Measurements from ENCODE around the gene WDTC1. TPM values are rescaled to one million over a fixed set of nuclear protein-coding genes. Genes with fewer than 3 reads are reported as not detected.
"Not testable (repeated sequence)": the region's sequence is repeated elsewhere in the genome, so short reads cannot be mapped to it uniquely, and the experiment has no call there.

The WDTC1 gene
- total RNA-seq, 2 donors from 2014 or later = 30.2 to 33.9 TPM

- ATAC-seq = no peak
- Mint-ChIP-seq H3K27me3 (no peaks in the 10 kb centered on the region), H3K4me3 (no peak overlapping the region), H3K9me3 (no peaks in the 10 kb centered on the region), H3K36me3 (no peaks in the 10 kb centered on the region), H3K27ac (no peak overlapping the region), H3K4me1 (ENCODE audit: low read depth in 2 of 2) (peaks cover 11 to 13% of the 10 kb centered on the region in 2 donors)
- DNase-seq (ENCODE audit: low spot score) = no peak
Measured at GRCh38 chr1:27274204-27274603, 39.8 kb downstream of the WDTC1 start.

- no peak overlapping the region for H3K27ac Mint-ChIP-seq
- H3K36me3 Mint-ChIP-seq = no peaks in the 10 kb centered on the region
Measured at GRCh38 chr1:27275696-27276095, 41.3 kb downstream of the WDTC1 start.

GRCh38 chr1:27284425-27285273 is 50.2 kb downstream of the WDTC1 start:
- no peak overlapping the region for H3K4me3 Mint-ChIP-seq
- no peaks in the 10 kb centered on the region for H3K36me3 Mint-ChIP-seq
- H3K27ac Mint-ChIP-seq = no peak overlapping the region

More at GRCh38 chr1:27275696-27276095, 41.3 kb downstream of the WDTC1 start:
- no peak for ATAC-seq
- Mint-ChIP-seq H3K9me3 (no peaks in the 10 kb centered on the region), H3K4me1 (ENCODE audit: low read depth in 2 of 2) (peaks cover 13% of the 10 kb centered on the region in 2 donors), H3K4me3 (no peak overlapping the region), H3K27me3 (no peaks in the 10 kb centered on the region)
- no peak for DNase-seq (ENCODE audit: low spot score)

GRCh38 chr1:27285274-27285660 is 50.8 kb downstream of the WDTC1 start:
- H3K9me3 Mint-ChIP-seq = no peaks in the 10 kb centered on the region
- no peak for DNase-seq (ENCODE audit: low spot score)
- H3K36me3 Mint-ChIP-seq = no peaks in the 10 kb centered on the region
- H3K27ac Mint-ChIP-seq = no peak overlapping the region
- peaks cover 0 to 3% of the 10 kb centered on the region in 2 donors for H3K4me1 Mint-ChIP-seq (ENCODE audit: low read depth in 2 of 2)
- no peak for ATAC-seq
- no peaks in the 10 kb centered on the region for H3K27me3 Mint-ChIP-seq
- no peak overlapping the region for H3K4me3 Mint-ChIP-seq

More at GRCh38 chr1:27284425-27285273, 50.2 kb downstream of the WDTC1 start:
- H3K9me3 Mint-ChIP-seq = no peaks in the 10 kb centered on the region
- H3K27me3 Mint-ChIP-seq = no peaks in the 10 kb centered on the region
- DNase-seq (ENCODE audit: low spot score) = peak; percentile 83
- peaks cover 0 to 3% of the 10 kb centered on the region in 2 donors for H3K4me1 Mint-ChIP-seq (ENCODE audit: low read depth in 2 of 2)
- peak; percentile 77 to 80 for ATAC-seq

- ATAC-seq; H3K27me3 Mint-ChIP-seq; DNase-seq (ENCODE audit: low spot score); H3K9me3 Mint-ChIP-seq; H3K36me3 Mint-ChIP-seq; H3K27ac Mint-ChIP-seq; H3K4me3 Mint-ChIP-seq; H3K4me1 Mint-ChIP-seq (ENCODE audit: low read depth in 2 of 2): not testable (repeated sequence)
Measured at GRCh38 chr1:27285821-27286220, 51.4 kb downstream of the WDTC1 start.

GRCh38 chr1:27289125-27289524 is 54.7 kb downstream of the WDTC1 start:
- not testable (repeated sequence) for H3K36me3 Mint-ChIP-seq; H3K27ac Mint-ChIP-seq; H3K4me3 Mint-ChIP-seq; H3K9me3 Mint-ChIP-seq; DNase-seq (ENCODE audit: low spot score); H3K4me1 Mint-ChIP-seq (ENCODE audit: low read depth in 2 of 2); ATAC-seq; H3K27me3 Mint-ChIP-seq

GRCh38 chr1:27290581-27290980 is 56.1 kb downstream of the WDTC1 start:
- ATAC-seq (no peak), DNase-seq (ENCODE audit: low spot score) (no peak)
- Mint-ChIP-seq H3K27ac (no peak overlapping the region), H3K27me3 (no peaks in the 10 kb centered on the region), H3K36me3 (no peaks in the 10 kb centered on the region), H3K4me3 (no peak overlapping the region), H3K4me1 (ENCODE audit: low read depth in 2 of 2) (no peaks in the 10 kb centered on the region), H3K9me3 (no peaks in the 10 kb centered on the region)

GRCh38 chr1:27292106-27292505 is 57.7 kb downstream of the WDTC1 start:
- H3K27me3 Mint-ChIP-seq = no peaks in the 10 kb centered on the region
- H3K4me3 Mint-ChIP-seq = no peak overlapping the region
- H3K36me3 Mint-ChIP-seq = no peaks in the 10 kb centered on the region
- no peaks in the 10 kb centered on the region for H3K9me3 Mint-ChIP-seq
- no peak overlapping the region for H3K27ac Mint-ChIP-seq
- DNase-seq (ENCODE audit: low spot score) (no peak), ATAC-seq (no peak)
- no peaks in the 10 kb centered on the region for H3K4me1 Mint-ChIP-seq (ENCODE audit: low read depth in 2 of 2)

GRCh38 chr1:27293915-27294314 is 59.5 kb downstream of the WDTC1 start:
- DNase-seq (ENCODE audit: low spot score) = no peak
- Mint-ChIP-seq H3K27me3 (no peaks in the 10 kb centered on the region), H3K36me3 (no peaks in the 10 kb centered on the region), H3K4me3 (no peak overlapping the region), H3K27ac (no peak overlapping the region), H3K9me3 (no peaks in the 10 kb centered on the region), H3K4me1 (ENCODE audit: low read depth in 2 of 2) (no peaks in the 10 kb centered on the region)
- no peak for ATAC-seq

- no peaks in the 10 kb centered on the region for H3K27me3 Mint-ChIP-seq
- no peak overlapping the region for H3K4me3 Mint-ChIP-seq
- DNase-seq (ENCODE audit: low spot score) (no peak), ATAC-seq (peak; percentile 57)
- no peaks in the 10 kb centered on the region for H3K9me3 Mint-ChIP-seq
- no peaks in the 10 kb centered on the region for H3K36me3 Mint-ChIP-seq
- no peaks in the 10 kb centered on the region for H3K4me1 Mint-ChIP-seq (ENCODE audit: low read depth in 2 of 2)
- H3K27ac Mint-ChIP-seq = no peak overlapping the region
Measured at GRCh38 chr1:27296773-27297291, 62.4 kb downstream of the WDTC1 start.

- Mint-ChIP-seq H3K36me3 (no peaks in the 10 kb centered on the region), H3K27me3 (no peaks in the 10 kb centered on the region), H3K9me3 (no peaks in the 10 kb centered on the region), H3K4me3 (no peak overlapping the region), H3K4me1 (ENCODE audit: low read depth in 2 of 2) (no peaks in the 10 kb centered on the region), H3K27ac (no peak overlapping the region)
- DNase-seq (ENCODE audit: low spot score) = no peak
- ATAC-seq = no peak
Measured at GRCh38 chr1:27297903-27298302, 63.5 kb downstream of the WDTC1 start.

- Mint-ChIP-seq H3K4me1 (ENCODE audit: low read depth in 2 of 2) (no peaks in the 10 kb centered on the region), H3K27ac (no peak overlapping the region), H3K27me3 (no peaks in the 10 kb centered on the region), H3K36me3 (no peaks in the 10 kb centered on the region), H3K4me3 (no peak overlapping the region), H3K9me3 (no peaks in the 10 kb centered on the region)
- ATAC-seq = no peak
- DNase-seq (ENCODE audit: low spot score) = no peak
Measured at GRCh38 chr1:27298632-27299384, 64.4 kb downstream of the WDTC1 start.

GRCh38 chr1:27299385-27300271 is 65.2 kb downstream of the WDTC1 start:
- Mint-ChIP-seq H3K36me3 (no peaks in the 10 kb centered on the region), H3K27ac (no peak overlapping the region), H3K27me3 (no peaks in the 10 kb centered on the region), H3K9me3 (no peaks in the 10 kb centered on the region), H3K4me3 (no peak overlapping the region), H3K4me1 (ENCODE audit: low read depth in 2 of 2) (no peaks in the 10 kb centered on the region)
- DNase-seq (ENCODE audit: low spot score) = no peak
- ATAC-seq = no peak

All from natural killer cell treated with Interleukin-12 subunit alpha and Interleukin-12 subunit beta and Interleukin-15 and Interleukin-18, amount 100 ng/mL, for 72 hours (primary cell).